ENCODE data around the gene EEF2K. TPM values are rescaled to one million over a fixed set of nuclear protein-coding genes. Genes with fewer than 3 reads are reported as not detected.

The EEF2K gene
- total RNA-seq, 4 donors from 2014 or later: 42.8 to 90.8 (median 50.3) TPM

DNA sequence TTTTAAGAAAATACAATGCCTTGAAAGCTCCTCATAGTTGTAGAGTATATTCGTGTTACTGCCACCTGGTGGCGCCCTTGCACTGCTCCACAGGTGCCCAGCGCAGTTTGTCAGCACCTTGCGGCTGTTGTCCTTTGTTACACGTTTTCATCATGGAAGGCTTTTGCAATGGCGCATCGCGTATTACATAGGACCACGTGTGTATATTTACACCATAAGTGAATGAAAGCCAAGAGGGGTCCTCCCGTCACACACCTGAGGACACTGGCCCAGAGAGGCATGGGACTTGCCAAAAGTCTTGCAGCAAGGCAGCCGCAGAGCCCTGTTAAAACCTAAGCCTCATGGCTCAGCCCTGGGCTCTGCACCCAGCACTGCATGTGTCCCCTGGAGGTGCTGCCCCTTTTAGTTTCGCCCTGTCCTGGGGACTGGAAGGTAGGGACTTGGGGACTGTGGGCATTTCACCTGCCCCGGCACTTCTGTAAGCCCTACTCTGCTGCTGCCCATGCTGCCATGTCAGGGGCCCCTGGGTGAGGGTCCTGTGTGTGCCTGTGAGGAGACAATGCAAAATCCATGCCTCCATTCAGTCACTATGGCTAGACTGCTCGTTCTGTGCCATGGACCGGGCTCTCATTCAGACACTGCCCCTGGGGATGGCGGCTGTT is 115.4 kb downstream of the EEF2K start:
- H3K27me3 ChIP-seq: no peaks in the 10 kb centered on the region
- 43 to 50% methylated on average over 14 to 15 of the region's 16 CpGs for WGBS, 2 donors
- TF ChIP-seq, protein P1, sequence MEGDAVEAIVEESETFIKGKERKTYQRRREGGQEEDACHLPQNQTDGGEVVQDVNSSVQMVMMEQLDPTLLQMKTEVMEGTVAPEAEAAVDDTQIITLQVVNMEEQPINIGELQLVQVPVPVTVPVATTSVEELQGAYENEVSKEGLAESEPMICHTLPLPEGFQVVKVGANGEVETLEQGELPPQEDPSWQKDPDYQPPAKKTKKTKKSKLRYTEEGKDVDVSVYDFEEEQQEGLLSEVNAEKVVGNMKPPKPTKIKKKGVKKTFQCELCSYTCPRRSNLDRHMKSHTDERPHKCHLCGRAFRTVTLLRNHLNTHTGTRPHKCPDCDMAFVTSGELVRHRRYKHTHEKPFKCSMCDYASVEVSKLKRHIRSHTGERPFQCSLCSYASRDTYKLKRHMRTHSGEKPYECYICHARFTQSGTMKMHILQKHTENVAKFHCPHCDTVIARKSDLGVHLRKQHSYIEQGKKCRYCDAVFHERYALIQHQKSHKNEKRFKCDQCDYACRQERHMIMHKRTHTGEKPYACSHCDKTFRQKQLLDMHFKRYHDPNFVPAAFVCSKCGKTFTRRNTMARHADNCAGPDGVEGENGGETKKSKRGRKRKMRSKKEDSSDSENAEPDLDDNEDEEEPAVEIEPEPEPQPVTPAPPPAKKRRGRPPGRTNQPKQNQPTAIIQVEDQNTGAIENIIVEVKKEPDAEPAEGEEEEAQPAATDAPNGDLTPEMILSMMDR (IDR thresholded peaks at IDR 0.05): peak; percentile 69 to 85 (median 78)
- TF ChIP-seq EP300 (IDR thresholded peaks at IDR 0.05) (peak in 1 of 2 donors; percentile 28), POLR2A (IDR thresholded peaks at IDR 0.05) (no peak)

DNA sequence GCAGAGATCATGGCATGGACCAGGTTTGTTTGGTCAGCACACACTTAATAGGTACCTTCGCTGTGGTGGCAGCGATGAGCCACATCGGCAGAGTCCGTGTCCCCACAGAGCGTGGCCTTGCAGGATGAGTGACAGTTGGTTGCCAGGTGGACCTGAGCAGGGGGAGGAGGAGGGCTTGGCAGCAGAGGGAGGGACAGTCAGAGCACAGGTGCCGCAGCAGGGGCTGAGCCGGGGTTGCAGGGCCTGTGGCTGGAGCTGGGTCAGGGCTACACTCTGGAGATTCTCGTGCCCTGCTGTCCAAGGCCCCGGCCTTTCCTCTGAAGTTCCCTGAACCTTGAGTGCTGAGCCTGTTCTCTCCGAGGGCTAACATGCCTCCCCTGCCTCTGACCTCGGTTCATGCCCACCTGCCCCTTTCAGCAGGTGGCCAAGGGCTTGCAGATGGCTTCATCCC is 116.0 kb downstream of the EEF2K start:
- TF ChIP-seq POLR2A (IDR thresholded peaks at IDR 0.05) (no peak), EP300 (IDR thresholded peaks at IDR 0.05) (no peak)
- TF ChIP-seq, protein P1 (IDR thresholded peaks at IDR 0.05): no peak
- DNase-seq (ENCODE audit: low spot score in 2 of 2): no peak
- Histone ChIP-seq H3K27me3 (no peaks in the 10 kb centered on the region), H3K9me3 (no peaks in the 10 kb centered on the region), H3K4me3 (no peak overlapping the region), H3K4me1 (peaks cover 0 to 10% (median 0%) of the 10 kb centered on the region in 4 donors), H3K27ac (no peak overlapping the region), H3K36me3 (peaks cover 0 to 92% (median 29%) of the 10 kb centered on the region in 3 donors)
- 92 to 97% methylated on average over 11 of the region's 11 CpGs for WGBS, 2 donors

More for the DNA sequence above, 115.4 kb downstream of the EEF2K start:
- H3K4me3 ChIP-seq: no peak overlapping the region
- no peaks in the 10 kb centered on the region for H3K9me3 ChIP-seq
- peaks cover 0 to 92% (median 30%) of the 10 kb centered on the region in 3 donors for H3K36me3 ChIP-seq
- peaks cover 0 to 10% (median 0%) of the 10 kb centered on the region in 4 donors for H3K4me1 ChIP-seq
- no peak overlapping the region for H3K27ac ChIP-seq
- peak; percentile 58 to 60 for DNase-seq (ENCODE audit: low spot score in 2 of 2)

- Histone ChIP-seq H3K4me3 (no peak overlapping the region), H3K4me1 (peaks cover 0 to 10% (median 0%) of the 10 kb centered on the region in 4 donors), H3K27ac (no peak overlapping the region), H3K9me3 (no peaks in the 10 kb centered on the region), H3K27me3 (no peaks in the 10 kb centered on the region), H3K36me3 (peaks cover 0 to 92% (median 34%) of the 10 kb centered on the region in 3 donors)
- no peak for DNase-seq (ENCODE audit: low spot score in 2 of 2)
- no peak for TF ChIP-seq EP300 (IDR thresholded peaks at IDR 0.05)
- TF ChIP-seq POLR2A (IDR thresholded peaks at IDR 0.05): no peak
- TF ChIP-seq, protein P1 (IDR thresholded peaks at IDR 0.05): no peak
- WGBS, 2 donors: 87 to 93% methylated on average over 17 of the region's 17 CpGs
These were observed 116.7 kb downstream of the EEF2K start for GRCh38 chr16:22322741-22323140.

DNA sequence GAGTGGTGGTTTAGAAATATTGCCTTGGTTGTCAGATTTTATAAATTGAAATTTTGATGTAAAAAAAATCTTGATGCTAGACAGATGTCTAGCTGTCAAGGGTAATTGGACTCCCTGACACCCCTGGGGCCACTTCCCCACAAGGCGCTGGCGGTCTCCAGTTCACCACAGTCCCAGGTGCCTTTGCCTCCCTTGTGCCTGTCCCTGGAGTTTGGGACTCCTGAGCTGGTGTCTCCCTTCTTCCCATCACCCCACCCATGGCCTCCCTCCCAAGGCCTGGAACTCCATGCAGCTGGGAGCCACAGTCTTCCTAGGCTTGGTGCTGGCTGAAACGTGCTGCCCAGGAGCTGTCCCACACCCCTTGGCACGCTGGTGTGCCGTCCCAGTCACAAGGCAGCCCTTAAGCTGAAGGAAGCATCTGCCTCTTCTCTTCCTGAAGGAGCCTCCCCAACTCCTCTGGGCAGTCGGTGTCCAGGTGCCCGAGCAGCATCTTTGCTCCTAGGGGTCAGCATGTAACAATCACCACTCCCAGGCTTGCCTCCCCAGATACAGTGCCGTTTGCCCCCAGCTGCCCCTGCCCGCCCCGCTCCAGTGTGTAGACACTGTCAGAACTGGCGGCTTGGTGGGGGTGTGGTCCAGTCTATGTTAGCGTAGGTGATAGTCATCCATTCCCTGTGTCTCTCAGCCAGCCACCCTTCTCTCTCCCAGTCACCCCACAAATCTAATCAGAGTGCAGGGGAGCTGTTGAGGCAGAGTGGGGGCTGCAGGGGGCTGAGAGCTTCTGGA is 117.3 kb downstream of the EEF2K start:
- no peak overlapping the region for H3K27ac ChIP-seq
- H3K4me3 ChIP-seq: no peak overlapping the region
- TF ChIP-seq, protein P1 (IDR thresholded peaks at IDR 0.05): no peak
- TF ChIP-seq EP300 (IDR thresholded peaks at IDR 0.05): no peak
- TF ChIP-seq POLR2A (IDR thresholded peaks at IDR 0.05): no peak
- H3K27me3 ChIP-seq: no peaks in the 10 kb centered on the region
- H3K36me3 ChIP-seq: peaks cover 0 to 92% (median 40%) of the 10 kb centered on the region in 3 donors
- no peaks in the 10 kb centered on the region for H3K9me3 ChIP-seq
- no peak for DNase-seq (ENCODE audit: low spot score in 2 of 2)
- peaks cover 0 to 10% (median 0%) of the 10 kb centered on the region in 4 donors for H3K4me1 ChIP-seq
- 86 to 87% methylated on average over 7 to 12 of the region's 12 CpGs for WGBS, 2 donors

Measured in tibial nerve (tissue), 4 donors.